HG02943 (cell line): ENCODE results near the gene PTOV1.
A peak's percentile ranks its signal among the peaks of the same experiment; 100 is the strongest.

Experiments
- ATAC-seq: cut with Tn5 transposase; IDR thresholded peaks from one replicate; pipeline ENCODE4 v1.9.1; 2021; ENCODE audit warnings: mild to moderate bottlenecking, low read depth, moderate library complexity; ENCODE audit not compliant: unreplicated experiment

PTOV1 gene

GRCh38 chr19:49871349-49871985, 20.5 kb downstream of the PTOV1 start:
- no peak for ATAC-seq

- no peak for ATAC-seq
Observed at GRCh38 chr19:49872245-49873128, 21.5 kb downstream of the PTOV1 start.

GRCh38 chr19:49873129-49873521, 22.2 kb downstream of the PTOV1 start:
- no peak for ATAC-seq

- no peak for ATAC-seq
Observed at GRCh38 chr19:49873834-49874233, 22.9 kb downstream of the PTOV1 start.

- ATAC-seq = no peak
Observed at GRCh38 chr19:49874503-49875157, 23.7 kb downstream of the PTOV1 start.

- ATAC-seq = no peak
Observed at GRCh38 chr19:49875177-49875576, 24.2 kb downstream of the PTOV1 start.

GRCh38 chr19:49875857-49876421, 25.0 kb downstream of the PTOV1 start:
- ATAC-seq = no peak

GRCh38 chr19:49876422-49877019, 25.6 kb downstream of the PTOV1 start:
- peak; percentile 45 for ATAC-seq

- ATAC-seq = peak; percentile 56
Observed at GRCh38 chr19:49877020-49877878, 26.3 kb downstream of the PTOV1 start, which contains the start of the genes AKT1S1 and TBC1D17. TSS of gene AKT1S1 (minus strand) at chr19:49877355. CDS start at chr19:49873295, 4,060 bp downstream. TSS of gene TBC1D17 (plus strand) at chr19:49877702. CDS start at chr19:49877724, 22 bp downstream.

- ATAC-seq = peak; percentile 45
Observed at GRCh38 chr19:49877879-49878743, 27.2 kb downstream of the PTOV1 start.

GRCh38 chr19:49878744-49879070, 27.7 kb downstream of the PTOV1 start:
- ATAC-seq = no peak

GRCh38 chr19:49879243-49879963, 28.4 kb downstream of the PTOV1 start:
- no peak for ATAC-seq

GRCh38 chr19:49880162-49880869, 29.4 kb downstream of the PTOV1 start:
- ATAC-seq = no peak

GRCh38 chr19:49881186-49881585, 30.2 kb downstream of the PTOV1 start:
- no peak for ATAC-seq

- ATAC-seq = no peak
Observed at GRCh38 chr19:49881672-49882394, 30.9 kb downstream of the PTOV1 start.

- ATAC-seq = no peak
Observed at GRCh38 chr19:49882643-49883042, 31.7 kb downstream of the PTOV1 start.

GRCh38 chr19:49883094-49883493, 32.1 kb downstream of the PTOV1 start:
- ATAC-seq = no peak
